Epithelial cell of proximal tubule (primary cell): ENCODE results near the gene GSAP. TPM values are rescaled to one million over a fixed set of nuclear protein-coding genes. Genes with fewer than 3 reads are reported as not detected.
"Not testable (repeated sequence)": the region's sequence is repeated elsewhere in the genome, so short reads cannot be mapped to it uniquely, and the experiment has no call there.

ENCODE experiments used
- DNase-seq: peaks from one replicate; pipeline ENCODE4 v3.0.0-alpha.2; 2011; ENCODE audit warnings: low read depth
- H3K4me3 ChIP-seq: 2 replicates; pipeline ENCODE4 v1.5.1; 2011; ENCODE audit warnings: low read depth, mild to moderate bottlenecking, low read length
- CTCF ChIP-seq: conservative IDR thresholded peaks from 2 replicates; pipeline ENCODE4 v1.5.1; 2012; ENCODE audit warnings: low read depth, mild to moderate bottlenecking, low read length
- total RNA-seq: library from RNA; depleted of rRNA; stranded (reverse); fragments of >200 nt; gene quantifications from 2 replicates; pipeline ENCODE4 v1.2.3, GENCODE V29; 2015

GSAP gene
- total RNA-seq, 1 donor from 2014 or later: 1.2 TPM

- no peak for TF ChIP-seq CTCF
- no peak overlapping the region for H3K4me3 ChIP-seq
These were observed 43.2 kb upstream of the GSAP start for GRCh38 chr7:77459311-77459726.

GRCh38 chr7:77458786-77459185, 42.6 kb upstream of the GSAP start:
- no peak for DNase-seq
- TF ChIP-seq CTCF: no peak

More at GRCh38 chr7:77459311-77459726, 43.2 kb upstream of the GSAP start:
- no peak for DNase-seq

GRCh38 chr7:77457779-77458178, 41.6 kb upstream of the GSAP start:
- H3K4me3 ChIP-seq: no peak overlapping the region
- no peak for TF ChIP-seq CTCF
- DNase-seq: no peak

More at GRCh38 chr7:77458786-77459185, 42.6 kb upstream of the GSAP start:
- H3K4me3 ChIP-seq: no peak overlapping the region

- no peak overlapping the region for H3K4me3 ChIP-seq
- no peak for TF ChIP-seq CTCF
- DNase-seq: no peak
These were observed 40.5 kb upstream of the GSAP start for GRCh38 chr7:77456696-77457095.

- TF ChIP-seq CTCF: no peak
- no peak for DNase-seq
- no peak overlapping the region for H3K4me3 ChIP-seq
These were observed 39.2 kb upstream of the GSAP start for GRCh38 chr7:77455321-77455720.

GRCh38 chr7:77454802-77455201, 38.7 kb upstream of the GSAP start:
- H3K4me3 ChIP-seq: no peak overlapping the region
- no peak for DNase-seq
- no peak for TF ChIP-seq CTCF

- H3K4me3 ChIP-seq: no peak overlapping the region
- no peak for DNase-seq
- no peak for TF ChIP-seq CTCF
These were observed 37.4 kb upstream of the GSAP start for GRCh38 chr7:77453531-77453930.

GRCh38 chr7:77451950-77452349, 35.8 kb upstream of the GSAP start:
- H3K4me3 ChIP-seq, DNase-seq: not testable (repeated sequence)
